ENCODE measurements around the gene PCMT1. TPM values are rescaled to one million over a fixed set of nuclear protein-coding genes. Genes with fewer than 3 reads are reported as not detected.
"Not testable (repeated sequence)": the region's sequence is repeated elsewhere in the genome, so short reads cannot be mapped to it uniquely, and the experiment has no call there.

PCMT1 gene
- total RNA-seq, 1 donor from 2014 or later = 63.1 TPM

GRCh38 chr6:149843051-149843633 is 93.6 kb downstream of the PCMT1 start:
- Mint-ChIP-seq H3K4me1 (ENCODE audit: low read depth) (peaks cover 2% of the 10 kb centered on the region), H3K27ac (no peak overlapping the region), H3K9me3 (ENCODE audit: low read depth) (no peaks in the 10 kb centered on the region), H3K36me3 (ENCODE audit: insufficient read depth) (peaks cover 19% of the 10 kb centered on the region), H3K27me3 (peaks cover 3% of the 10 kb centered on the region), H3K4me3 (ENCODE audit: low read depth) (no peak overlapping the region)
- TF ChIP-seq CTCF (IDR thresholded peaks at IDR 0.05; ENCODE audit: unreplicated experiment) = no peak
- DNase-seq (ENCODE audit: low spot score, unreplicated experiment) = no peak

- not testable (repeated sequence) for H3K27ac Mint-ChIP-seq; H3K4me3 Mint-ChIP-seq (ENCODE audit: low read depth); DNase-seq (ENCODE audit: low spot score, unreplicated experiment); H3K4me1 Mint-ChIP-seq (ENCODE audit: low read depth); H3K27me3 Mint-ChIP-seq; H3K9me3 Mint-ChIP-seq (ENCODE audit: low read depth)
- peaks cover 21% of the 10 kb centered on the region for H3K36me3 Mint-ChIP-seq (ENCODE audit: insufficient read depth)
These were observed 94.5 kb downstream of the PCMT1 start for GRCh38 chr6:149844036-149844435.

- no peak for DNase-seq (ENCODE audit: low spot score, unreplicated experiment)
- Mint-ChIP-seq H3K9me3 (ENCODE audit: low read depth) (no peaks in the 10 kb centered on the region), H3K4me3 (ENCODE audit: low read depth) (no peak overlapping the region), H3K27ac (no peak overlapping the region), H3K27me3 (peaks cover 3% of the 10 kb centered on the region), H3K4me1 (ENCODE audit: low read depth) (peaks cover 2% of the 10 kb centered on the region), H3K36me3 (ENCODE audit: insufficient read depth) (peaks cover 19% of the 10 kb centered on the region)
- no peak for TF ChIP-seq CTCF (IDR thresholded peaks at IDR 0.05; ENCODE audit: unreplicated experiment)
These were observed 94.9 kb downstream of the PCMT1 start for GRCh38 chr6:149844480-149844879.

GRCh38 chr6:149845549-149845948 is 96.0 kb downstream of the PCMT1 start:
- Mint-ChIP-seq H3K27me3 (peaks cover 3% of the 10 kb centered on the region), H3K9me3 (ENCODE audit: low read depth) (no peaks in the 10 kb centered on the region), H3K4me3 (ENCODE audit: low read depth) (no peak overlapping the region), H3K36me3 (ENCODE audit: insufficient read depth) (peaks cover 18% of the 10 kb centered on the region), H3K27ac (no peak overlapping the region), H3K4me1 (ENCODE audit: low read depth) (peaks cover 2% of the 10 kb centered on the region)
- no peak for TF ChIP-seq CTCF (IDR thresholded peaks at IDR 0.05; ENCODE audit: unreplicated experiment)
- no peak for DNase-seq (ENCODE audit: low spot score, unreplicated experiment)

GRCh38 chr6:149846321-149846720 is 96.8 kb downstream of the PCMT1 start:
- TF ChIP-seq CTCF (IDR thresholded peaks at IDR 0.05; ENCODE audit: unreplicated experiment) = no peak
- Mint-ChIP-seq H3K9me3 (ENCODE audit: low read depth) (no peaks in the 10 kb centered on the region), H3K4me1 (ENCODE audit: low read depth) (peaks cover 2% of the 10 kb centered on the region), H3K27me3 (peaks cover 3% of the 10 kb centered on the region), H3K4me3 (ENCODE audit: low read depth) (no peak overlapping the region), H3K36me3 (ENCODE audit: insufficient read depth) (peaks cover 23% of the 10 kb centered on the region), H3K27ac (no peak overlapping the region)
- no peak for DNase-seq (ENCODE audit: low spot score, unreplicated experiment)

- no peak overlapping the region for H3K27ac Mint-ChIP-seq
These were observed 98.4 kb downstream of the PCMT1 start for GRCh38 chr6:149847939-149848267.

GRCh38 chr6:149848343-149848742 is 98.8 kb downstream of the PCMT1 start:
- not testable (repeated sequence) for DNase-seq (ENCODE audit: low spot score, unreplicated experiment); H3K4me1 Mint-ChIP-seq (ENCODE audit: low read depth); H3K4me3 Mint-ChIP-seq (ENCODE audit: low read depth); H3K27me3 Mint-ChIP-seq; H3K9me3 Mint-ChIP-seq (ENCODE audit: low read depth); H3K27ac Mint-ChIP-seq
- H3K36me3 Mint-ChIP-seq (ENCODE audit: insufficient read depth) = peaks cover 23% of the 10 kb centered on the region

More at GRCh38 chr6:149847939-149848267, 98.4 kb downstream of the PCMT1 start:
- H3K36me3 Mint-ChIP-seq (ENCODE audit: insufficient read depth) = peaks cover 23% of the 10 kb centered on the region
- H3K4me1 Mint-ChIP-seq (ENCODE audit: low read depth) = peaks cover 3% of the 10 kb centered on the region
- no peak overlapping the region for H3K4me3 Mint-ChIP-seq (ENCODE audit: low read depth)
- peaks cover 3% of the 10 kb centered on the region for H3K27me3 Mint-ChIP-seq
- DNase-seq (ENCODE audit: low spot score, unreplicated experiment) = no peak
- no peak for TF ChIP-seq CTCF (IDR thresholded peaks at IDR 0.05; ENCODE audit: unreplicated experiment)
- H3K9me3 Mint-ChIP-seq (ENCODE audit: low read depth) = no peaks in the 10 kb centered on the region

Data from progenitor cell of endocrine pancreas (in vitro differentiated cells).